Central memory CD8-positive, alpha-beta T cell (primary cell): Measurements from ENCODE around the gene AMH.

ENCODE experiments used
- ATAC-seq: fragments of 150-1000 bp; cut with Tn5 transposase; replicated peaks from 2 replicates; pipeline ENCODE4 v1.10.0; 2022; ENCODE audit warnings: mild to moderate bottlenecking, moderate FRiP score, moderate number of reproducible peaks; ENCODE audit not compliant: poor library complexity, severe bottlenecking; ENCODE audit errors: extremely low read depth
- DNase-seq, 2 donors: peaks; one replicate each; pipeline ENCODE4 v3.0.0; 2021; ENCODE audit warnings: low spot score in 2 of 2
- H3K27ac Mint-ChIP-seq: one replicate; pipeline ENCODE4 v1.8.0; 2022; ENCODE audit warnings: low read depth, mild to moderate bottlenecking, moderate library complexity, mixed read lengths
- H3K27me3 Mint-ChIP-seq: one replicate; pipeline ENCODE4 v1.8.0; 2022; ENCODE audit warnings: mixed read lengths
- H3K36me3 Mint-ChIP-seq: one replicate; pipeline ENCODE4 v1.8.0; 2022; ENCODE audit warnings: mild to moderate bottlenecking, moderate library complexity, mixed read lengths; ENCODE audit not compliant: insufficient read depth
- H3K4me1 Mint-ChIP-seq: one replicate; pipeline ENCODE4 v1.8.0; 2022; ENCODE audit warnings: mixed read lengths
- H3K4me3 Mint-ChIP-seq: one replicate; pipeline ENCODE4 v1.8.0; 2022; ENCODE audit warnings: mild to moderate bottlenecking, moderate library complexity, mixed read lengths
- H3K9me3 Mint-ChIP-seq: one replicate; pipeline ENCODE4 v1.8.0; 2022; ENCODE audit warnings: mixed read lengths

The AMH gene

GRCh38 chr19:2225415-2226050 is 23.6 kb upstream of the AMH start:
- no peak overlapping the region for H3K27ac Mint-ChIP-seq
- peaks cover 20% of the 10 kb centered on the region for H3K36me3 Mint-ChIP-seq
- no peaks in the 10 kb centered on the region for H3K9me3 Mint-ChIP-seq
- no peak overlapping the region for H3K4me3 Mint-ChIP-seq
- DNase-seq, result no peak
- peaks cover 10% of the 10 kb centered on the region for H3K4me1 Mint-ChIP-seq
- H3K27me3 Mint-ChIP-seq, result no peaks in the 10 kb centered on the region
- ATAC-seq, result no peak

GRCh38 chr19:2226051-2226839 is 22.9 kb upstream of the AMH start:
- Mint-ChIP-seq H3K9me3 (no peaks in the 10 kb centered on the region), H3K27ac (no peak overlapping the region), H3K27me3 (no peaks in the 10 kb centered on the region), H3K4me1 (peaks cover 10% of the 10 kb centered on the region), H3K36me3 (peaks cover 20% of the 10 kb centered on the region), H3K4me3 (no peak overlapping the region)
- ATAC-seq (no peak), DNase-seq (no peak)

- Mint-ChIP-seq H3K27me3 (no peaks in the 10 kb centered on the region), H3K4me3 (no peak overlapping the region), H3K27ac (no peak overlapping the region), H3K36me3 (peaks cover 20% of the 10 kb centered on the region), H3K9me3 (no peaks in the 10 kb centered on the region), H3K4me1 (peaks cover 10% of the 10 kb centered on the region)
- DNase-seq (no peak), ATAC-seq (no peak)
These were observed 22.2 kb upstream of the AMH start for GRCh38 chr19:2226840-2227360.

- Mint-ChIP-seq H3K4me1 (peaks cover 10% of the 10 kb centered on the region), H3K4me3 (no peak overlapping the region), H3K27ac (no peak overlapping the region), H3K27me3 (no peaks in the 10 kb centered on the region), H3K9me3 (no peaks in the 10 kb centered on the region), H3K36me3 (peaks cover 21% of the 10 kb centered on the region)
- DNase-seq (no peak), ATAC-seq (no peak)
These were observed 21.5 kb upstream of the AMH start for GRCh38 chr19:2227415-2228156.

- no peaks in the 10 kb centered on the region for H3K9me3 Mint-ChIP-seq
- peaks cover 24% of the 10 kb centered on the region for H3K36me3 Mint-ChIP-seq
- no peak for DNase-seq
- ATAC-seq, result no peak
- H3K4me1 Mint-ChIP-seq, result peaks cover 10% of the 10 kb centered on the region
- H3K27me3 Mint-ChIP-seq, result no peaks in the 10 kb centered on the region
- no peak overlapping the region for H3K27ac Mint-ChIP-seq
- no peak overlapping the region for H3K4me3 Mint-ChIP-seq
These were observed 20.7 kb upstream of the AMH start for GRCh38 chr19:2228157-2229030.

GRCh38 chr19:2229103-2230032 is 19.8 kb upstream of the AMH start:
- Mint-ChIP-seq H3K27ac (no peak overlapping the region), H3K4me3 (no peak overlapping the region), H3K36me3 (peaks cover 24% of the 10 kb centered on the region), H3K9me3 (no peaks in the 10 kb centered on the region), H3K4me1 (peaks cover 6% of the 10 kb centered on the region), H3K27me3 (no peaks in the 10 kb centered on the region)
- DNase-seq (no peak), ATAC-seq (no peak)

GRCh38 chr19:2230033-2230531 is 19.0 kb upstream of the AMH start:
- H3K36me3 Mint-ChIP-seq, result peaks cover 22% of the 10 kb centered on the region

GRCh38 chr19:2230807-2231533 is 18.2 kb upstream of the AMH start:
- Mint-ChIP-seq H3K9me3 (no peaks in the 10 kb centered on the region), H3K36me3 (peaks cover 20% of the 10 kb centered on the region), H3K27ac (no peak overlapping the region), H3K27me3 (no peaks in the 10 kb centered on the region), H3K4me3 (no peak overlapping the region), H3K4me1 (peaks cover 17% of the 10 kb centered on the region)
- DNase-seq (no peak), ATAC-seq (no peak)

More at GRCh38 chr19:2230033-2230531, 19.0 kb upstream of the AMH start:
- no peak for DNase-seq
- Mint-ChIP-seq H3K27ac (no peak overlapping the region), H3K4me3 (no peak overlapping the region), H3K9me3 (no peaks in the 10 kb centered on the region), H3K4me1 (peaks cover 13% of the 10 kb centered on the region), H3K27me3 (no peaks in the 10 kb centered on the region)
- no peak for ATAC-seq

- H3K4me1 Mint-ChIP-seq, result peaks cover 24% of the 10 kb centered on the region
These were observed 17.4 kb upstream of the AMH start for GRCh38 chr19:2231621-2232221.

GRCh38 chr19:2232286-2233151 is 16.6 kb upstream of the AMH start:
- H3K9me3 Mint-ChIP-seq, result no peaks in the 10 kb centered on the region
- no peak overlapping the region for H3K4me3 Mint-ChIP-seq
- peaks cover 28% of the 10 kb centered on the region for H3K4me1 Mint-ChIP-seq

More at GRCh38 chr19:2231621-2232221, 17.4 kb upstream of the AMH start:
- no peak for DNase-seq
- Mint-ChIP-seq H3K36me3 (peaks cover 27% of the 10 kb centered on the region), H3K9me3 (no peaks in the 10 kb centered on the region), H3K27me3 (no peaks in the 10 kb centered on the region), H3K27ac (peak overlapping the region; percentile 71), H3K4me3 (no peak overlapping the region)
- ATAC-seq, result no peak

More at GRCh38 chr19:2232286-2233151, 16.6 kb upstream of the AMH start:
- H3K36me3 Mint-ChIP-seq, result peaks cover 33% of the 10 kb centered on the region
- H3K27ac Mint-ChIP-seq, result peak overlapping the region; percentile 71
- DNase-seq (no peak), ATAC-seq (no peak)
- no peaks in the 10 kb centered on the region for H3K27me3 Mint-ChIP-seq
